ENCODE data around the gene ASCL3. TPM values are rescaled to one million over a fixed set of nuclear protein-coding genes. Genes with fewer than 3 reads are reported as not detected.
"Not testable (repeated sequence)": the region's sequence is repeated elsewhere in the genome, so short reads cannot be mapped to it uniquely, and the experiment has no call there.

The ASCL3 gene
- polyA plus RNA-seq, 1 donor (not counting 4 experiments of a cell fraction or from before 2014, with no cell fraction given), result not detected

- no peak overlapping the region for H3K4me3 ChIP-seq (ENCODE audit: control insufficient read depth in 2 of 3, extremely low read depth in 1 of 3, insufficient read depth in 2 of 3, low read depth in 1 of 3, low read length in 3 of 3)
- dilution Hi-C loops (cut with MboI; ENCODE audit: extremely low pct_ligation_motif_present, low sequenced_read_pairs), result no loop called here
- TF ChIP-seq, protein P1, sequence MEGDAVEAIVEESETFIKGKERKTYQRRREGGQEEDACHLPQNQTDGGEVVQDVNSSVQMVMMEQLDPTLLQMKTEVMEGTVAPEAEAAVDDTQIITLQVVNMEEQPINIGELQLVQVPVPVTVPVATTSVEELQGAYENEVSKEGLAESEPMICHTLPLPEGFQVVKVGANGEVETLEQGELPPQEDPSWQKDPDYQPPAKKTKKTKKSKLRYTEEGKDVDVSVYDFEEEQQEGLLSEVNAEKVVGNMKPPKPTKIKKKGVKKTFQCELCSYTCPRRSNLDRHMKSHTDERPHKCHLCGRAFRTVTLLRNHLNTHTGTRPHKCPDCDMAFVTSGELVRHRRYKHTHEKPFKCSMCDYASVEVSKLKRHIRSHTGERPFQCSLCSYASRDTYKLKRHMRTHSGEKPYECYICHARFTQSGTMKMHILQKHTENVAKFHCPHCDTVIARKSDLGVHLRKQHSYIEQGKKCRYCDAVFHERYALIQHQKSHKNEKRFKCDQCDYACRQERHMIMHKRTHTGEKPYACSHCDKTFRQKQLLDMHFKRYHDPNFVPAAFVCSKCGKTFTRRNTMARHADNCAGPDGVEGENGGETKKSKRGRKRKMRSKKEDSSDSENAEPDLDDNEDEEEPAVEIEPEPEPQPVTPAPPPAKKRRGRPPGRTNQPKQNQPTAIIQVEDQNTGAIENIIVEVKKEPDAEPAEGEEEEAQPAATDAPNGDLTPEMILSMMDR (optimal IDR thresholded peaks at IDR 0.05 in 1 of 3, IDR thresholded peaks at IDR 0.05 in 1 of 3, conservative IDR thresholded peaks at IDR 0.05 in 1 of 3; ENCODE audit: extremely low read depth in 1 of 3, insufficient read depth in 2 of 3, low read length in 3 of 3), result no peak
- TF ChIP-seq EZH2 (IDR thresholded peaks at IDR 0.05; ENCODE audit: low read length), result no peak
- H2AFZ ChIP-seq (ENCODE audit: control insufficient read depth, low read length), result no peak overlapping the region
- no peaks in the 10 kb centered on the region for H3K9me3 ChIP-seq (ENCODE audit: control insufficient read depth, low read depth, low read length)
- H3K27ac ChIP-seq (ENCODE audit: control insufficient read depth, insufficient read depth, low read length), result no peak overlapping the region
- no peaks in the 10 kb centered on the region for H3K27me3 ChIP-seq (ENCODE audit: control insufficient read depth, extremely low read depth, insufficient read depth, low read length)
- H3K36me3 ChIP-seq (ENCODE audit: control insufficient read depth in 2 of 2, extremely low read depth in 1 of 2, insufficient read depth in 2 of 2, low read length in 2 of 2), result no peaks in the 10 kb centered on the region
- no peaks in the 10 kb centered on the region for H4K20me1 ChIP-seq (ENCODE audit: control insufficient read depth, extremely low read depth, insufficient read depth, low read length)
- no peak overlapping the region for H3K9ac ChIP-seq (ENCODE audit: control insufficient read depth, extremely low read depth, insufficient read depth, low read length)
- no peaks in the 10 kb centered on the region for H3K9me1 ChIP-seq (ENCODE audit: control insufficient read depth, extremely low read depth, insufficient read depth, low read length)
- H3K4me2 ChIP-seq (ENCODE audit: control insufficient read depth, extremely low read depth, insufficient read depth, low read depth, low read length), result no peak overlapping the region
- FAIRE-seq, result no peak
- DNase-seq (ENCODE audit: low read depth, low spot score), result no peak
- H3K79me2 ChIP-seq (ENCODE audit: control insufficient read depth, insufficient read depth, low read length), result no peaks in the 10 kb centered on the region
- no peaks in the 10 kb centered on the region for H3K4me1 ChIP-seq (ENCODE audit: control insufficient read depth, extremely low read depth, insufficient read depth, low read length)
Observed at GRCh38 chr11:8899119-8899753, 43.6 kb downstream of the ASCL3 start.

DNA sequence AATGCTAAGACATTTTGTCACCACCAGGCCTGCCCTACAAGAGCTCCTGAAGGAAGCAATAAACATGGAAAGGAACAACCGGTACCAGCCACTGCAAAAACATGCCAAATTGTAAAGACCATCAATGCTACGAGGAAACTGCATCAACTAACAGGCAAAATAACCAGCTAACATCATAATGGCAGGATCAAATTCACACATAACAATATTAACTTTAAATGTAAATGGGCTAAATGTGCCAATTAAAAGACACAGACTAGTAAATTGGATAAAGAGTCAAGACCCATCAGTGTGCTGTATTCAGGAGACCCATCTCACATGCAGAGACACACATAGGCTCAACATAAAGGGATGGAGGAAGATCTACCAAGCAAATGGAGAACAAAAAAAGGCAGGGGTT lies 51.6 kb downstream of the ASCL3 start:
- dilution Hi-C loops (cut with MboI; ENCODE audit: extremely low pct_ligation_motif_present, low sequenced_read_pairs); H3K4me3 ChIP-seq (ENCODE audit: control insufficient read depth in 2 of 3, extremely low read depth in 1 of 3, insufficient read depth in 2 of 3, low read depth in 1 of 3, low read length in 3 of 3); H3K27me3 ChIP-seq (ENCODE audit: control insufficient read depth, extremely low read depth, insufficient read depth, low read length); H3K9me1 ChIP-seq (ENCODE audit: control insufficient read depth, extremely low read depth, insufficient read depth, low read length); H3K9me3 ChIP-seq (ENCODE audit: control insufficient read depth, low read depth, low read length); H3K9ac ChIP-seq (ENCODE audit: control insufficient read depth, extremely low read depth, insufficient read depth, low read length); FAIRE-seq; H3K79me2 ChIP-seq (ENCODE audit: control insufficient read depth, insufficient read depth, low read length); H4K20me1 ChIP-seq (ENCODE audit: control insufficient read depth, extremely low read depth, insufficient read depth, low read length); H3K27ac ChIP-seq (ENCODE audit: control insufficient read depth, insufficient read depth, low read length); DNase-seq (ENCODE audit: low read depth, low spot score); H3K4me1 ChIP-seq (ENCODE audit: control insufficient read depth, extremely low read depth, insufficient read depth, low read length); H3K4me2 ChIP-seq (ENCODE audit: control insufficient read depth, extremely low read depth, insufficient read depth, low read depth, low read length); H2AFZ ChIP-seq (ENCODE audit: control insufficient read depth, low read length); H3K36me3 ChIP-seq (ENCODE audit: control insufficient read depth in 2 of 2, extremely low read depth in 1 of 2, insufficient read depth in 2 of 2, low read length in 2 of 2): not testable (repeated sequence)

Small RNA genes lying within 50 kb of the gene (small RNA-seq; reads per million reads assigned to genes)
- gene RF00019 (ENCODE audit: insufficient read length in 3 of 3, low read depth in 3 of 3, low replicate concordance in 1 of 3), result 0 reads per million in 3 experiments

Other genes with a start within 250 kb of the ASCL3 start
- gene AKIP1, start 31.8 kb downstream of the ASCL3 start, polyA plus RNA-seq, result 33.2 to 46.4 TPM (median 37.0 TPM) in 3 replicates
- gene C11orf16, start 10.1 kb downstream of the ASCL3 start, polyA plus RNA-seq, result not detected in 3 replicates
- 41.4 to 60.8 TPM (median 47.9 TPM) in 3 replicates for gene TMEM9B, start 21.4 kb upstream of the ASCL3 start, polyA plus RNA-seq
- 0.93 to 1.0 TPM (median 1.00 TPM) in 3 replicates for gene NRIP3, start 61.0 kb upstream of the ASCL3 start, polyA plus RNA-seq
- 0.70 to 2.3 TPM (median 1.5 TPM) in 3 replicates for gene SCUBE2, start 148.6 kb upstream of the ASCL3 start, polyA plus RNA-seq

All from keratinocyte (primary cell).